Mesothelial cell of epicardium (in vitro differentiated cells): ENCODE results near the gene ZNF710. TPM values are rescaled to one million over a fixed set of nuclear protein-coding genes. Genes with fewer than 3 reads are reported as not detected.

Experiments
- DNase-seq, 2 experiments: peaks; one replicate each; pipeline ENCODE4 v3.0.0; 2021; ENCODE audit warnings: low spot score in 2 of 2; ENCODE audit not compliant: unreplicated experiment in 2 of 2
- H3K27ac Mint-ChIP-seq: 2 replicates; pipeline ENCODE4 v1.8.0; 2021; ENCODE audit warnings: mixed read lengths
- H3K27me3 Mint-ChIP-seq: 2 replicates; pipeline ENCODE4 v1.8.0; 2021; ENCODE audit warnings: low read depth, mixed read lengths
- H3K36me3 Mint-ChIP-seq: 2 replicates; pipeline ENCODE4 v1.8.0; 2021; ENCODE audit warnings: mixed read lengths
- H3K4me1 Mint-ChIP-seq: 2 replicates; pipeline ENCODE4 v1.8.0; 2021; ENCODE audit warnings: mixed read lengths
- H3K4me3 Mint-ChIP-seq: 2 replicates; pipeline ENCODE4 v1.8.0; 2021; ENCODE audit warnings: mild to moderate bottlenecking, moderate library complexity, mixed read lengths
- H3K9me3 Mint-ChIP-seq: 2 replicates; pipeline ENCODE4 v1.8.0; 2021; ENCODE audit warnings: mixed read lengths
- total RNA-seq: library from RNA; stranded (reverse); gene quantifications from 3 replicates; pipeline ENCODE4 v1.2.1, GENCODE V29; 2021
- TF ChIP-seq, protein P1 (sequence below): fragments of 200-600 bp; sonication (generic); IDR thresholded peaks from one replicate; pipeline ENCODE4 v1.5.0; 2021; ENCODE audit warnings: antibody characterized with exemption; ENCODE audit not compliant: unreplicated experiment

ZNF710 gene
- total RNA-seq, 1 donor from 2014 or later: 30.4 TPM

DNA sequence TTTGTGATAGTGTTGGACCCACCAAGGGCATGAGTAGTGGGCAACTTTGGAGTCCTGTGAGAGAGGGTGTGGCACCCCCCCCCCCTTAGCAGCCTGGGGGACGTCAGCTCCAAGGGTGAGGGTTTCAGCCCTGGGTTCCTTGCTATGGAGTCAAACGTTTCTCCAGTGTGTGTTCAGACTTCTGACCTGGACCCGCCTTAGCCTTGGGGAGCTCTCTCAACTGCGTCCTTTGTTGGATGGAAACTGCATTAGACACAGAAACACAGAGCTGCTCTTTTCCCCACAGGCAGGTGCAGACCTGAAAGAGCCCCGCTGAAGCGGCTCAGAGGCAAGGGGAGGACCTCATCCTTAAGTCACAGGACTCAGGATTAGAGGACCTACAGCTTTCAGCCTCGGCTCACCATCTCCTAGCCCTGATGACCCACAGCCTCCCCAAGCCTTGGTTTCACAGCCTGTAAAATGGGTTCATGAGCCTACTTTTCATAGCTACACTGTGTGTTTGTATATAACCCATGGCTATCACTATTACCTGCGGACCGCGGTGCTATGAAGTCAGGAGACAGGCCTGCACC is 19.9 kb downstream of the ZNF710 start:
- no peak overlapping the region for H3K27ac Mint-ChIP-seq
- no peaks in the 10 kb centered on the region for H3K9me3 Mint-ChIP-seq
- H3K27me3 Mint-ChIP-seq: no peaks in the 10 kb centered on the region
- no peak for DNase-seq
- H3K36me3 Mint-ChIP-seq: no peaks in the 10 kb centered on the region
- TF ChIP-seq, protein P1, sequence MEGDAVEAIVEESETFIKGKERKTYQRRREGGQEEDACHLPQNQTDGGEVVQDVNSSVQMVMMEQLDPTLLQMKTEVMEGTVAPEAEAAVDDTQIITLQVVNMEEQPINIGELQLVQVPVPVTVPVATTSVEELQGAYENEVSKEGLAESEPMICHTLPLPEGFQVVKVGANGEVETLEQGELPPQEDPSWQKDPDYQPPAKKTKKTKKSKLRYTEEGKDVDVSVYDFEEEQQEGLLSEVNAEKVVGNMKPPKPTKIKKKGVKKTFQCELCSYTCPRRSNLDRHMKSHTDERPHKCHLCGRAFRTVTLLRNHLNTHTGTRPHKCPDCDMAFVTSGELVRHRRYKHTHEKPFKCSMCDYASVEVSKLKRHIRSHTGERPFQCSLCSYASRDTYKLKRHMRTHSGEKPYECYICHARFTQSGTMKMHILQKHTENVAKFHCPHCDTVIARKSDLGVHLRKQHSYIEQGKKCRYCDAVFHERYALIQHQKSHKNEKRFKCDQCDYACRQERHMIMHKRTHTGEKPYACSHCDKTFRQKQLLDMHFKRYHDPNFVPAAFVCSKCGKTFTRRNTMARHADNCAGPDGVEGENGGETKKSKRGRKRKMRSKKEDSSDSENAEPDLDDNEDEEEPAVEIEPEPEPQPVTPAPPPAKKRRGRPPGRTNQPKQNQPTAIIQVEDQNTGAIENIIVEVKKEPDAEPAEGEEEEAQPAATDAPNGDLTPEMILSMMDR: no peak
- H3K4me1 Mint-ChIP-seq: peaks cover 7% of the 10 kb centered on the region
- H3K4me3 Mint-ChIP-seq: no peak overlapping the region

- TF ChIP-seq, protein P1: no peak
- Mint-ChIP-seq H3K27me3 (no peaks in the 10 kb centered on the region), H3K27ac (no peak overlapping the region), H3K9me3 (no peaks in the 10 kb centered on the region), H3K4me3 (no peak overlapping the region), H3K4me1 (peaks cover 7% of the 10 kb centered on the region), H3K36me3 (no peaks in the 10 kb centered on the region)
- no peak for DNase-seq
These were observed 21.2 kb downstream of the ZNF710 start for GRCh38 chr15:90022345-90022744.

DNA sequence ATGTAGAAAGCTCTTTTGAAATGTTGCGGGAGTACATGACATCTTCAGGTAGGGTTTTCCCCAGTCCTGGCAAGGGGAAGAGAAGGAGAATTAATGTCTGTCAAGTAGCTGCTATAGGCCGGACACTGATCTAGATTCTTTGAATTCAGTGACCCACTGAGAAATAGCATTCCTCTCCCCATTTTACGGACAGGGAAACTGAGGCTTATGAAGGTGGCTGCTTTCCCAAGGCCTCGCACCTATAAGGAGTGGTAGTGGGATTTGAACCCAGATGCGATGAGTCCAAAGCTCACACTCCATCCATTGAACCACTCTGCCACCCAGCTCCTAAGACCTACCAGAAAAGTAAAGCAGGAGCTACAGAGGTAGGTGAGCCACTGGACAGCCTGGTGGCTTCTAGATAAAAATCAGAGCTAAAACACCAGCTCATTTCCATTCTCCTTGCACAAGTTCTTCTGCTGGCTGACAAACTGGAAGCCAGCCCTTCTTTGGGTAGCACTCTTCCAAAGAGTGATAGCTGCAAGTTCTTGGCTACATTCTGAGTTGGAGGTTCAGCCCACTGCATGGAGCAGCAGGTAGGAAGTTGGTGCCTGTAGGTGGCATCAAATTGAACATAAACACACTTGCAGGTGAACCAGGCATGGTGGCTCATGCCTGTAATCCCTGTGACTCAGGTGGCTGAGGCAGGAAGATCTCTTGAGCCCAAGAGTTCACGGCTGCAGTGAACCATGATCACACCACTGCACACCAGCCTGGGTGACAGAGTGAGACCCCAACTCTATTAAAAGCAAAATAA is 22.0 kb downstream of the ZNF710 start:
- Mint-ChIP-seq H3K27ac (no peak overlapping the region), H3K36me3 (peaks cover under 1% of the 10 kb centered on the region), H3K27me3 (no peaks in the 10 kb centered on the region), H3K9me3 (no peaks in the 10 kb centered on the region), H3K4me3 (no peak overlapping the region), H3K4me1 (peaks cover 7% of the 10 kb centered on the region)
- TF ChIP-seq, protein P1: no peak
- no peak for DNase-seq

GRCh38 chr15:90024406-90024805 is 23.3 kb downstream of the ZNF710 start:
- no peak overlapping the region for H3K27ac Mint-ChIP-seq
- H3K4me1 Mint-ChIP-seq: peaks cover 7% of the 10 kb centered on the region
- H3K4me3 Mint-ChIP-seq: no peak overlapping the region
- H3K9me3 Mint-ChIP-seq: no peaks in the 10 kb centered on the region
- TF ChIP-seq, protein P1: no peak
- H3K36me3 Mint-ChIP-seq: peaks cover 9% of the 10 kb centered on the region
- H3K27me3 Mint-ChIP-seq: no peaks in the 10 kb centered on the region
- DNase-seq: no peak

DNA sequence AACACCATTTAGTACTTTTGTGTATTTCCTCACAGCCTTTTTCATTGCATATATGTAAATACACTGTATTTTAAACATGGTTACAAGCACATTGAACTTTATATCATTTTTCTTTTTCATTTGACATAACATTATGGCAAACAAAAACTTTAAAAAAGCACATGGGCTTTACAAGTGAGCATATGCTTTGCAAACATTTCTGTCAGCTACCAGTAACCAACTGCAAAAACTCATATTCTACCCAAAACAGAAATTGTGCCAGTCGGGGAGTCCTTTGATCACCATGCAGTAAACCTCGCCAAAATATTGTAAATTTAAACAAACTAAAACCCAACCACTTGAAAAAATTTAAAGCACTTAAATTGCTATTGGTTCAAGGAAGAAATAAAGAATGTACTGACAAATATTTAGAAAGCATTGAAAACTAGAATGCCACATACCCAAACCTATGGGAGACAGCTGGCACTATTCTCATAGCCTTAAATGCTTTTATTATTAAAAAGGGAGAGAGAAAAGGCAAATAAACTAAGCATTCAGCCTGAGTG is 24.4 kb downstream of the ZNF710 start:
- DNase-seq: no peak
- Mint-ChIP-seq H3K4me1 (peaks cover 2% of the 10 kb centered on the region), H3K4me3 (no peak overlapping the region), H3K27ac (no peak overlapping the region), H3K36me3 (peaks cover 9% of the 10 kb centered on the region), H3K9me3 (no peaks in the 10 kb centered on the region), H3K27me3 (no peaks in the 10 kb centered on the region)
- TF ChIP-seq, protein P1: no peak
